GM12865 (cell line): ENCODE results near the gene DLG2.

Source experiments
- DNase-seq: peaks from one replicate; pipeline ENCODE4 v3.0.0; 2010; ENCODE audit warnings: low read depth
- H3K4me3 ChIP-seq: 2 replicates; pipeline ENCODE4 v1.5.1; 2011; ENCODE audit warnings: mild to moderate bottlenecking, low read depth, low read length, control low read depth
- CTCF ChIP-seq: IDR thresholded peaks from 2 replicates; pipeline ENCODE4 v1.5.1; 2011; ENCODE audit warnings: low read length, control low read depth, low read depth, inconsistent platforms; ENCODE audit not compliant: insufficient read depth; ENCODE audit errors: missing control alignments

DLG2 gene

GRCh38 chr11:83945976-83946375 lies 1681.2 kb downstream of the DLG2 start:
- no peak for DNase-seq
- TF ChIP-seq CTCF: no peak
- H3K4me3 ChIP-seq: no peak overlapping the region

- no peak for DNase-seq
These were observed 1686.1 kb downstream of the DLG2 start for GRCh38 chr11:83941050-83941449.

GRCh38 chr11:83938148-83938547 lies 1689.0 kb downstream of the DLG2 start:
- no peak for TF ChIP-seq CTCF
- no peak overlapping the region for H3K4me3 ChIP-seq
- peak; percentile 12 for DNase-seq

More at GRCh38 chr11:83941050-83941449, 1686.1 kb downstream of the DLG2 start:
- H3K4me3 ChIP-seq: no peak overlapping the region
- TF ChIP-seq CTCF: no peak

GRCh38 chr11:83933008-83933407 lies 1694.1 kb downstream of the DLG2 start:
- no peak for TF ChIP-seq CTCF
- DNase-seq: no peak
- no peak overlapping the region for H3K4me3 ChIP-seq

- no peak for DNase-seq
- no peak overlapping the region for H3K4me3 ChIP-seq
- no peak for TF ChIP-seq CTCF
These were observed 1699.7 kb downstream of the DLG2 start for GRCh38 chr11:83927422-83927821.

GRCh38 chr11:83924795-83925542 lies 1702.2 kb downstream of the DLG2 start:
- TF ChIP-seq CTCF: no peak
- no peak for DNase-seq
- H3K4me3 ChIP-seq: no peak overlapping the region

GRCh38 chr11:83923961-83924360 lies 1703.2 kb downstream of the DLG2 start:
- no peak overlapping the region for H3K4me3 ChIP-seq
- DNase-seq: no peak
- TF ChIP-seq CTCF: no peak
